GM19467 (cell line): ENCODE measurements around the gene PPP1R9B.

Experiments used
- ATAC-seq: cut with Tn5 transposase; IDR thresholded peaks from one replicate; pipeline ENCODE4 v1.9.1; 2021; ENCODE audit warnings: mild to moderate bottlenecking, moderate library complexity; ENCODE audit not compliant: unreplicated experiment

The PPP1R9B gene

GRCh38 chr17:50144845-50145531 is 5.5 kb downstream of the PPP1R9B start:
- ATAC-seq: no peak

GRCh38 chr17:50144355-50144754 is 6.1 kb downstream of the PPP1R9B start:
- ATAC-seq: no peak

- ATAC-seq: no peak
Observed at GRCh38 chr17:50143461-50144176, 6.9 kb downstream of the PPP1R9B start.

GRCh38 chr17:50141745-50142110 is 8.7 kb downstream of the PPP1R9B start:
- no peak for ATAC-seq

GRCh38 chr17:50141026-50141744 is 9.3 kb downstream of the PPP1R9B start:
- ATAC-seq: no peak

GRCh38 chr17:50139950-50140885 is 10.3 kb downstream of the PPP1R9B start:
- ATAC-seq: no peak

- no peak for ATAC-seq
Observed at GRCh38 chr17:50139185-50139783, 11.2 kb downstream of the PPP1R9B start.

- no peak for ATAC-seq
Observed at GRCh38 chr17:50137042-50137441, 13.4 kb downstream of the PPP1R9B start.

- ATAC-seq: no peak
Observed at GRCh38 chr17:50136096-50136687, 14.3 kb downstream of the PPP1R9B start.

- no peak for ATAC-seq
Observed at GRCh38 chr17:50135316-50136095, 15.0 kb downstream of the PPP1R9B start.

- no peak for ATAC-seq
Observed at GRCh38 chr17:50134206-50135110, 16.0 kb downstream of the PPP1R9B start.

- ATAC-seq: no peak
Observed at GRCh38 chr17:50133769-50134099, 16.7 kb downstream of the PPP1R9B start.

GRCh38 chr17:50133028-50133768 is 17.3 kb downstream of the PPP1R9B start:
- no peak for ATAC-seq

GRCh38 chr17:50132104-50132794 is 18.2 kb downstream of the PPP1R9B start:
- no peak for ATAC-seq

GRCh38 chr17:50130559-50131305 is 19.7 kb downstream of the PPP1R9B start:
- no peak for ATAC-seq
